GM19452 (cell line): ENCODE data around the gene RTP3.
"Not testable (repeated sequence)": the region's sequence is repeated elsewhere in the genome, so short reads cannot be mapped to it uniquely, and the experiment has no call there.

ENCODE experiments used
- ATAC-seq: cut with Tn5 transposase; IDR thresholded peaks from one replicate; pipeline ENCODE4 v1.9.1; 2021; ENCODE audit not compliant: unreplicated experiment

The RTP3 gene

DNA sequence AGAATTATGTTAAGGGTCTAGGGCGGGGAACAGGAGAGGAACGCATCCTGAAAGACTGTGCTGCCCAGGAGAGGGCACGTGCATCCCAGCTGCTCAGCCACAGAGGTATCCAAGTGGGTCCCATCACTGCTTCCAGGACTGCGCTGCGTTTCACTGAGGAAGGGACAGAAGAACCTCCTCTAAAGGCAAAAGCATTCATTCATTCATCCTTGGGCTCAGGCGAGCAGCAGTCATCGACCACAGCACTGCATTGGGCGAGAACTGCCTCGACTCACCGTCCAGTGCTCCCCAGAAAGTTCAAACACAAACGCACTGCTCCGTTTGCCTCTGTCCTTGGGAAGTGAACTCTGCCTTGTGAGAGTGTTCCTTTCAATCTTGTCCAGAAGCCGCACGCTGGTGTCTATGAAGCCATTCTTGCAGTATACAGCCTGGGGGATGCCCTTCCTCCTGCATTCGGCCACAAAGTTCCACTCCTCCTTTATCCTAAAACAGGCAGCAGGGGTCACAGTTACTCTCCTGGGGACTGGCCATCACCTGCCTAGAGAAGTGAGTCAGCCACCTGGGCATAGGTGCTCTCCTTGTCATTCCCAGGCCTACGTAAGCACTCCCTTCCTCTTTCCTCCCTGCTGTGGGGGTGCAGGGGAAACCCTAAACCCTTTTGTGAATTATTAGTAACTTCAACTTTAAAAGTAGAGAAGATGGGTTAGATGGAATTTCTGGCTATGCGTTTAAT is 47.2 kb downstream of the RTP3 start:
- no peak for ATAC-seq

DNA sequence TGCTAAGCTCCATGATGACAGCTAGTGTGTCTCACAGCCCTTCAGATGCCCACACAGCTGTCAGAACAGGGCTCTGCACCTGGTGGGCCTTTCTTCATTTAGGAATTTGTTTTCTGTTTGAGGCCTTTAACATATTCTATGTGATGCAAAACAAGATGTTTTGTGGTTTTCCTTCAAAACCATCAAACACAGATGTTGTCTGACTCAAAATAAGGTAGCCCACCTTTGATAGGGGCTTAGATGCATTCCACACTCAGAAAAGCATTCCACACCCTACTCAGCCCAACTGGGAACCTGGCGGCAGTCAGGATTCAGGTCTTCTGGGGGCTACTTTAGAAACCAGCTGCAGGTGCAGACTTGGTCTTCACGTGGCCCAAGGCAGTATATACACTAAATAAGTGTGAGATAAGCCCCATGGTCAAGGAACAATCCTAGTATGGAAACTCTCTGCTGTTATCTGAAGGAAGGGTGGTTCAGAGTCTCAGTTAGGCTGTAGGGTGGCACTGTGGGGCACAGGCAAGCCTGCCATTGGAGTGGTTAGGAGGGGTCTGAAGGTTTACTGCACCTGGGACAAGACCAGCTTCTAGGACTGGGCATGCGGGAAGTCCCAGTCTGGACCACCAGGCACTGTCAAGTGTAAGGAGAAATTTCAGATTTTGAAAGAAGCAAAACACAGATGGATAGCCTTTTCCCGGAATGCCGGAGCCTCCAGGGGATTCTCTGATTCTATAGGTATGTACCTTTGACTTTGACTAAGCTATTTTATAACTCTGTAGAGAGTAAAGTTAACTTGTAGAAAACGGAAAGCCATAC is 48.2 kb downstream of the RTP3 start:
- ATAC-seq: no peak

- no peak for ATAC-seq
Measured at GRCh38 chr3:46546896-46547440, 49.2 kb downstream of the RTP3 start.

DNA sequence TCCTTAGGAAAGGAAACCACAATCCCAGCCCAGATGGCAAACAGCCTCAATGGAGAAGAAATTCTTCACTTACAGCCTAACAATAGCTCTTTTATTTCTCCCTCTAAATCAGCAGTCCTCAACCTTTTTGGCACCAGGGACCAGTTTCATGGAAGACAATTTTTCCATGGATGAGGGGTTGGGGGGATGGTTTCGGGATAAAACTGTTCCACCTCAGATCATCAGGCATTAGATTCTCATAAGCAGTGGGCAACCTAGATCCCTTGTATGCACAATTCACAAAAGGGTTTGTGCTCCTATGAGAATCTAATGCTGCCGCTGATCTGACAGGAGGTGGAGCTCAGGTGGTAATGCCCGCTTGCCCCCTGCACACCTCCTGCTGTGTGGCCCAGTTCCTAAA is 50.8 kb downstream of the RTP3 start:
- ATAC-seq: not testable (repeated sequence)

DNA sequence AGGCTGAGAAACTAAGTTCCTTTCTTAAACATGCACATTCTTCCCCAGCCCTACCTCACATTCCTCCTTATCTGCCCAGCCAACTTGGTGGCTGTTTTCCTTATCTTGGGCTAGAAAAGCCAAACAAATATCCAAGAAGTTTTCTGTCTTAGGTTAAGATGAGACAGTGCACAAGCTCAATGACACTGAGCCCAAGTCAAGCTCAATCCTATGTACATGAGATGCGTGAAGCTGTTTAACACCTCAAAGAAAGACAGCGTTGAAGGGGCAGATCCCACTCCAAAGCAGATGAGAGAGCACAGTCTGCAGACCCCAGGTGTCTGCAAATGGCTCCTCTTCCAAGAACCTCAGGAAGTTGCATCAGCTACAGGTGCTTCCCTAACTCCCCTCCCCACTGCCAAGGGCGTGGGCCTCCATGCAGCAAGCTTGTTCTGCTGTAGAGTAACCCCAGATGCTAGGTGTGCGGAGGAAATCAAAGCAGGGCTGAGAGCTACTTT is 51.7 kb downstream of the RTP3 start:
- no peak for ATAC-seq

DNA sequence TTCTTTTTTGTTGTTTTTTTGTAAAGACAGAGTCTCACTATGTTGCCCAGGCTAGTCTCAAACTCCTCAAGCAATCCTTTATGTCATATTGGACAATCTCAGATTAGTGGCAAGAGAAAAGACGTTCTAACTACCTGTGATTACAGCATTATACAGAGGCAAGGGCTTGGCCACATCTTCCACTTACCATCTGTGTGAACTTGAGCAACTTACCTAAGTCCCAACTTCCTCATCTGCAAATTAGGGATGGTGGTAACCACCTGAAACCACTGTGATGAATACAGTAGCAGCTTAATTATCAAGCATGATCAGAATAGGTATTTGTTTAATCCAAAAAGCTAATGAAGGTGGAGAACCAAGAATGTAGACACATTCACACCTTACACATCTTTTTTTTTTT is 52.2 kb downstream of the RTP3 start:
- no peak for ATAC-seq
